K562 (cell line): ENCODE results near the gene LAMB1. TPM values are rescaled to one million over a fixed set of nuclear protein-coding genes. Genes with fewer than 3 reads are reported as not detected.

Source experiments
- ARID1B ChIP-seq: fragments of 450-650 bp; IDR thresholded peaks from 2 replicates; pipeline ENCODE4 v1.6.1; 2016; ENCODE audit warnings: antibody characterized with exemption, mild to moderate bottlenecking, inconsistent platforms
- COPS2 ChIP-seq: fragments of 450-650 bp; conservative IDR thresholded peaks from 2 replicates; pipeline ENCODE4 v1.6.1; 2016; ENCODE audit warnings: mild to moderate bottlenecking, moderate library complexity
- E2F4 ChIP-seq: sonication (generic); formaldehyde crosslinking; IDR thresholded peaks from 2 replicates; pipeline ENCODE4 v1.8.0; 2022; ENCODE audit warnings: mild to moderate bottlenecking, low read depth, missing genetic modification reagents
- EGR1 ChIP-seq: fragments of 450-650 bp; conservative IDR thresholded peaks from 2 replicates; pipeline ENCODE4 v1.6.1; 2017; ENCODE audit warnings: mild to moderate bottlenecking
- ELF1 ChIP-seq: fragments of 200-800 bp; sonication (Bioruptor generic); IDR thresholded peaks from 2 replicates; pipeline ENCODE4 v1.6.1; 2016; ENCODE audit warnings: missing genetic modification characterization, missing compliant biosample characterization
- ESRRB ChIP-seq: fragments of 250-450 bp; sonication (Bioruptor Pico); IDR thresholded peaks from 2 replicates; pipeline ENCODE4 v1.5.0; 2020; ENCODE audit warnings: mild to moderate bottlenecking, moderate library complexity, borderline replicate concordance
- FOXJ2 ChIP-seq: fragments of 200-800 bp; sonication (Bioruptor generic); IDR thresholded peaks from 2 replicates; pipeline ENCODE4 v1.6.1; 2016; ENCODE audit warnings: missing genetic modification characterization, missing compliant biosample characterization
- KDM5B ChIP-seq: fragments of 200-600 bp; sonication (generic); IDR thresholded peaks from 2 replicates; pipeline ENCODE4 v1.6.1; 2012; ENCODE audit warnings: low read depth, mild to moderate bottlenecking, moderate library complexity, low read length, control low read depth, inconsistent platforms; ENCODE audit not compliant: insufficient replicate concordance
- MAFK ChIP-seq: IDR thresholded peaks from 2 replicates; pipeline ENCODE4 v1.6.1; 2011; ENCODE audit warnings: low read length, improper control_type of control experiment
- PHF21A ChIP-seq: fragments of 450-650 bp; IDR thresholded peaks from 2 replicates; pipeline ENCODE4 v1.6.1; 2017; ENCODE audit warnings: low read depth, borderline replicate concordance
- PHF8 ChIP-seq: fragments of 200-600 bp; sonication (generic); IDR thresholded peaks from 2 replicates; pipeline ENCODE4 v1.6.1; 2012; ENCODE audit warnings: mixed run types, mild to moderate bottlenecking, inconsistent platforms, low read length, moderate library complexity, borderline replicate concordance
- RCOR1 ChIP-seq, 2 experiments: IDR thresholded peaks; 2 replicates each; pipeline ENCODE4 v1.6.1; 2012; ENCODE audit warnings: low read depth in 2 of 2, low read length in 2 of 2, borderline replicate concordance in 1 of 2, improper control_type of control experiment in 1 of 2
- RHOXF2B ChIP-seq: fragments of 250-450 bp; sonication (Bioruptor Pico); conservative IDR thresholded peaks from 2 replicates; pipeline ENCODE4 v1.5.1; 2021
- SOX6 ChIP-seq: fragments of 450-650 bp; IDR thresholded peaks from 2 replicates; pipeline ENCODE4 v1.6.1; 2014; ENCODE audit warnings: mild to moderate bottlenecking
- STAT5A ChIP-seq: IDR thresholded peaks from 2 replicates; pipeline ENCODE4 v1.6.1; 2012; ENCODE audit warnings: low read length, inconsistent platforms, borderline replicate concordance
- TEAD1 ChIP-seq, 2 experiments: fragments of 450-650 bp in 1 of 2; sonication (generic) in 1 of 2; formaldehyde crosslinking; IDR thresholded peaks; 2 replicates each; pipeline versions ENCODE4 v1.4.0 to v1.8.0; 2020 to 2022; ENCODE audit warnings: mild to moderate bottlenecking in 2 of 2, missing genetic modification reagents in 1 of 2
- VEZF1 ChIP-seq: fragments of 200-800 bp; sonication (Bioruptor generic); IDR thresholded peaks from 2 replicates; pipeline ENCODE4 v1.6.1; 2017; ENCODE audit warnings: missing genetic modification characterization, missing compliant biosample characterization
- ZNF280B ChIP-seq: fragments of 250-450 bp; sonication (Bioruptor Pico); IDR thresholded peaks from 2 replicates; pipeline ENCODE4 v1.5.1; 2021; ENCODE audit warnings: mild to moderate bottlenecking
- ZNF561 ChIP-seq: fragments of 450-650 bp; formaldehyde crosslinking; conservative IDR thresholded peaks from 2 replicates; pipeline ENCODE4 v1.4.0; 2020; ENCODE audit warnings: mild to moderate bottlenecking, moderate library complexity
- ZNF583 ChIP-seq: fragments of 250-450 bp; sonication (Bioruptor Pico); IDR thresholded peaks from 2 replicates; pipeline ENCODE4 v1.4.0; 2020
- polyA plus RNA-seq, 8 experiments: library from polyadenylated mRNA; depleted of rRNA in 4 of 8; stranded (reverse) in 5 of 8; unstranded in 3 of 8; fragments of >200 nt; fragmentation: Nextera tagmentation in 2 of 8; fragmentation: Illumina TruSeq in 1 of 8; extraction: Ambion mirVana in 2 of 8; extraction: Trizol in 1 of 8; gene quantifications; 2 replicates each; pipeline versions ENCODE4 v1.2.1 to v1.2.3, GENCODE V29; 2011 to 2014; ENCODE audit warnings: inconsistent platforms in 1 of 8, missing spikeins in 1 of 8
- total RNA-seq, 7 experiments: library from RNA; depleted of rRNA in 6 of 7; stranded (reverse); fragments of >200 nt in 6 of 7; fragmentation: Illumina TruSeq in 2 of 7; extraction: Trizol in 2 of 7; gene quantifications; 2 replicates each; pipeline versions ENCODE4 v1.2.1 to v1.2.3, GENCODE V29; 2011 to 2021; ENCODE audit warnings: low replicate concordance in 1 of 7
- TF ChIP-seq, protein P1 (sequence below): sonication (generic); formaldehyde crosslinking; IDR thresholded peaks from 2 replicates; pipeline ENCODE4 v1.4.0; 2020; ENCODE audit warnings: mild to moderate bottlenecking, missing genetic modification reagents
- TF ChIP-seq, protein P2 (sequence below), 2 experiments: fragments of 450-650 bp; IDR thresholded peaks; 2 replicates each; pipeline ENCODE4 v1.6.1; 2016

The LAMB1 gene
- total and polyA plus RNA-seq, 9 of the 15 experiments (the other 6 are each of a cell fraction or from before 2014, with no cell fraction given) = 6.0 to 17.7 (median 12.3) TPM

DNA sequence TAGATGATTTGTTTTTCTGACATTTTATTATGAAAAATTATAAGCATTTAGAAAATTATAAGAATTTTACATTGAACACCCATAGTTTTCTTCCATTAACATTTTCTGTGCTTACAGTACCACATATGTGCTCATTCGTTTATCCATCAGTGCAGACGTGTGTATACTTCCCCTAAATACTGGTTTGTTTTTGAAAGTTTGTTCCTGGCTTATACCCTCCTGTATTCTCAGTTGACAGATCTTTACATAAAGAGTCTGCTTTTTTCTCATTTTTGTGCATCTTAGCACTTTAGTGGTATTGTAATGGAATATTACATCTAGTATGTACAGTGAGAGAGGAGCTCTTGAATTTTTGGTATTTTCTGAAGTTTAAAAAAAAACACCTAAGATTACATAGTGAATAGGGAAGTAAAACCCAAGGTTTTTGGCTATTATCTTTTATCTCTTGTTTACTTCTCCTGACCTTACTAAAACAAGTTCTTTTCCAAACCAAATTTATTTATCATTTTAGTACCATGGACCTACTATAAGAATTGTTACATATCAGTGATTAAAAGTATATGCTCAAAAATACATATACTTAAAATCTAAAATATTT, 103.9 kb downstream of the LAMB1 start (continued):
- TF ChIP-seq, protein P1, sequence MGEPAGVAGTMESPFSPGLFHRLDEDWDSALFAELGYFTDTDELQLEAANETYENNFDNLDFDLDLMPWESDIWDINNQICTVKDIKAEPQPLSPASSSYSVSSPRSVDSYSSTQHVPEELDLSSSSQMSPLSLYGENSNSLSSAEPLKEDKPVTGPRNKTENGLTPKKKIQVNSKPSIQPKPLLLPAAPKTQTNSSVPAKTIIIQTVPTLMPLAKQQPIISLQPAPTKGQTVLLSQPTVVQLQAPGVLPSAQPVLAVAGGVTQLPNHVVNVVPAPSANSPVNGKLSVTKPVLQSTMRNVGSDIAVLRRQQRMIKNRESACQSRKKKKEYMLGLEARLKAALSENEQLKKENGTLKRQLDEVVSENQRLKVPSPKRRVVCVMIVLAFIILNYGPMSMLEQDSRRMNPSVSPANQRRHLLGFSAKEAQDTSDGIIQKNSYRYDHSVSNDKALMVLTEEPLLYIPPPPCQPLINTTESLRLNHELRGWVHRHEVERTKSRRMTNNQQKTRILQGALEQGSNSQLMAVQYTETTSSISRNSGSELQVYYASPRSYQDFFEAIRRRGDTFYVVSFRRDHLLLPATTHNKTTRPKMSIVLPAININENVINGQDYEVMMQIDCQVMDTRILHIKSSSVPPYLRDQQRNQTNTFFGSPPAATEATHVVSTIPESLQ (CRISPR knock-in tag) = no peak
- no peak for TF ChIP-seq VEZF1 (CRISPR knock-in tag)
- TF ChIP-seq ZNF583 (CRISPR knock-in tag) = no peak
- no peak for TF ChIP-seq E2F4
- TF ChIP-seq RCOR1 (IDR thresholded peaks at IDR 0.05; ENCODE audit: borderline replicate concordance in 1 of 2, low read depth in 2 of 2, low read length in 2 of 2) = no peak
- no peak for TF ChIP-seq SOX6
- TF ChIP-seq EGR1 = no peak
- TF ChIP-seq MAFK = no peak
- no peak for TF ChIP-seq ESRRB (CRISPR knock-in tag)
- 0 out of 2 replicates have a peak, but pooled peaks have one; percentile 31 for TF ChIP-seq FOXJ2
- no peak for TF ChIP-seq TEAD1 (CRISPR knock-in tag; IDR thresholded peaks at IDR 0.05)
- no peak for TF ChIP-seq ZNF561 (CRISPR knock-in tag)
- TF ChIP-seq ARID1B = 0 out of 2 replicates have a peak, but pooled peaks have one; percentile 7
- no peak for TF ChIP-seq KDM5B
- no peak for TF ChIP-seq RHOXF2B (CRISPR knock-in tag)
- no peak for TF ChIP-seq COPS2
- no peak for TF ChIP-seq PHF21A
- TF ChIP-seq, protein P2, sequence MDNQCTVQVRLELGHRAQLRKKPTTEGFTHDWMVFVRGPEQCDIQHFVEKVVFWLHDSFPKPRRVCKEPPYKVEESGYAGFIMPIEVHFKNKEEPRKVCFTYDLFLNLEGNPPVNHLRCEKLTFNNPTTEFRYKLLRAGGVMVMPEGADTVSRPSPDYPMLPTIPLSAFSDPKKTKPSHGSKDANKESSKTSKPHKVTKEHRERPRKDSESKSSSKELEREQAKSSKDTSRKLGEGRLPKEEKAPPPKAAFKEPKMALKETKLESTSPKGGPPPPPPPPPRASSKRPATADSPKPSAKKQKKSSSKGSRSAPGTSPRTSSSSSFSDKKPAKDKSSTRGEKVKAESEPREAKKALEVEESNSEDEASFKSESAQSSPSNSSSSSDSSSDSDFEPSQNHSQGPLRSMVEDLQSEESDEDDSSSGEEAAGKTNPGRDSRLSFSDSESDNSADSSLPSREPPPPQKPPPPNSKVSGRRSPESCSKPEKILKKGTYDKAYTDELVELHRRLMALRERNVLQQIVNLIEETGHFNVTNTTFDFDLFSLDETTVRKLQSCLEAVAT (IDR thresholded peaks at IDR 0.05) = no peak
- no peak for TF ChIP-seq ZNF280B (CRISPR knock-in tag)
- 0 out of 2 replicates have a peak, but pooled peaks have one; percentile 5 for TF ChIP-seq STAT5A
- peak; percentile 25; the same call in 1 of the 2 replicates for TF ChIP-seq ELF1 (tag)
- TF ChIP-seq PHF8 = no peak
